ENCODE measurements around the gene FBXO42. TPM values are rescaled to one million over a fixed set of nuclear protein-coding genes. Genes with fewer than 3 reads are reported as not detected.

Gene FBXO42
- total and polyA plus RNA-seq, 2 of the 8 experiments (the other 6 are each of a cell fraction or from before 2014, with no cell fraction given), result 15.1 to 17.0 TPM

DNA sequence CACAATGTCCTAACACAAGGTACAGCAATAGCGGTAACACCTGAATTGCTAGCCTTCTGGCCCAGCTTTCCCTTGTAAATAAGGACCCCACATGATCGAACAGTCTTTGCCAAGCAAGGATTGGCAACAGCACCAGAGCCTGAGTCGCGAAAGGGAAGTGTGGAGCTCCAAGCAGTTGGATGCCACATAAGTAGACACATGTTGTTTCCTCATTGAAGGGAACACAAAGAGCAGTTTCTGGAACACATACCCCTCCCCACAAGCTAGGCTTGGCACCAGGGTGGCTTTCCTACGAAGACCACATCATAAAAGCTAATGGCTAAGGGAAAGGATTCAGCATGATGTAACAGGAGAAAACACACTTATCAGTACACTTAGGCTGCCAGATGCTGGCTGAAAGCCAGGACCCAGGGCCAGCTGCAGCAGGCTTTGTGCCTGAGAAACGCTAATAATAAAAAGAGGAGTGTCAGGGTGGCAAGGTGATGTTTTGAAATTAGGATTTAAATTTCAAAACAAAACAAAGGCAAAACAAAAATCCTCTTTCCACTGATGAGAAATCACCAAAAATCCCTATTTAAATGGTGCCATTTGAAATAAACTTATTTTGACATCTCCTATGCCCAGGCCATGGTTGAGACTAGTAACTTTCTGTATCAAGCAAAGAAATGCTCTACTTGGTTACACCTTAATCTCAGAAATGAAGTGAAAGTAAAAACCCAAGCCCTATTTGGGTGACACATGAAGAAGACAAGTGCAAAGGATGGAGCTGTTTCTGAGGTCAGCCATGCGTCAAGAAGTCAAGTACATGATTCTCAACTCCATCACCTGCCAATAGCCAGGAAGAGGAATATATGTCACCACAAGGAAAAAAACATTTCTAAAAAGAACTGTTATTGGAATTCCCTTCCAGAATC, 103.4 kb downstream of the FBXO42 start:
- DNase-seq (ENCODE audit: low read depth in 1 of 2, low spot score in 2 of 2) (no peak), FAIRE-seq (no peak)
- Histone ChIP-seq H2BK5ac (ENCODE audit: low read depth, low read length) (no peak overlapping the region), H2BK12ac (ENCODE audit: low read depth, low read length) (no peak overlapping the region), H3K9me3 (ENCODE audit: insufficient read depth in 2 of 2, low read depth in 1 of 2, low read length in 1 of 2) (no peaks in the 10 kb centered on the region), H2AFZ (ENCODE audit: low read length) (no peak overlapping the region), H3K23me2 (ENCODE audit: low read depth, low read length) (no peaks in the 10 kb centered on the region), H3K4me1 (replicated peaks in 1 of 4; ENCODE audit: control insufficient read depth in 3 of 4, insufficient read depth in 4 of 4, low read length in 3 of 4) (0 out of 7 replicates have a peak, but pooled peaks cover 0 to 3% (median 0%) of the 10 kb centered on the region in 4 experiments), H3K4me2 (ENCODE audit: insufficient read depth in 1 of 2, low read depth in 2 of 2, low read length in 2 of 2) (no peak overlapping the region), H3K36me3 (ENCODE audit: control insufficient read depth in 2 of 4, insufficient read depth in 4 of 4, low read length in 3 of 4) (peaks cover 2 to 20% (median 14%) of the 10 kb centered on the region in 4 experiments; a peak in 6 of 8 replicates), H4K91ac (replicated peaks; ENCODE audit: insufficient read length, low read length) (no peak overlapping the region), H3K9ac (replicated peaks in 1 of 4; ENCODE audit: extremely low read depth in 1 of 4, low read depth in 3 of 4, low read length in 3 of 4) (no peak overlapping the region), H2AK5ac (ENCODE audit: low read depth, low read length) (no peak overlapping the region), H2BK15ac (ENCODE audit: low read length) (no peak overlapping the region), H3K14ac (ENCODE audit: insufficient read length) (no peak overlapping the region), H2BK20ac (ENCODE audit: low read length) (no peak overlapping the region), H4K20me1 (replicated peaks in 1 of 2; ENCODE audit: control insufficient read depth in 1 of 2, insufficient read depth in 2 of 2, low read length in 2 of 2) (peaks cover 2 to 3% of the 10 kb centered on the region in 2 experiments), H3K4ac (replicated peaks; ENCODE audit: insufficient read length, low read depth, low read length) (no peak overlapping the region), H2BK120ac (replicated peaks; ENCODE audit: low read depth, low read length) (no peak overlapping the region), H4K8ac (ENCODE audit: extremely low read depth, insufficient read depth, low read length) (no peak overlapping the region), H3K4me3 (ENCODE audit: extremely low read depth in 1 of 4, insufficient read depth in 2 of 4, low read depth in 3 of 4, low read length in 4 of 4) (no peak overlapping the region), H4K5ac (ENCODE audit: insufficient read length, low read depth, low read length) (no peak overlapping the region), H3K56ac (replicated peaks; ENCODE audit: insufficient read length, low read depth, low read length) (no peak overlapping the region), H3K27me3 (replicated peaks in 1 of 4; ENCODE audit: control insufficient read depth in 3 of 4, extremely low read depth in 1 of 4, insufficient read depth in 3 of 4, low read length in 3 of 4) (no peaks in the 10 kb centered on the region), H3K79me1 (ENCODE audit: low read depth, low read length) (no peaks in the 10 kb centered on the region), H3K79me2 (ENCODE audit: control insufficient read depth in 1 of 2, insufficient read depth in 2 of 2, low read length in 2 of 2) (no peaks in the 10 kb centered on the region), H3K27ac (ENCODE audit: low read depth, low read length) (no peak overlapping the region), H3K23ac (ENCODE audit: insufficient read length) (no peak overlapping the region), H3K18ac (ENCODE audit: extremely low read depth, low read length) (no peak overlapping the region)
- ChIA-PET CTCF (ENCODE audit: partially characterized antibody) (interaction anchor here (0.6 to 9.0 kb wide), 7 partner anchors 17 to 180 kb away, joined by 3 to 106 read pairs (median 3); partner anchors contain the start of genes CPLANE2 and FAM131C), POLR2A (ENCODE audit: partially characterized antibody) (interaction anchor here (0.9 to 1.1 kb wide), 2 partner anchors 9 to 36 kb away, joined by 3 read pairs; partner anchors contain the start of gene ARHGEF19)
- TF ChIP-seq RFX5 (IDR thresholded peaks at IDR 0.05; ENCODE audit: borderline replicate concordance, low read depth, low read length), result no peak
- 95% methylated on average over 7 of the region's 7 CpGs; no CpG with 5 or more reads in 1 of the 2 experiments for WGBS, 2 experiments (ENCODE audit: extremely low coverage in 1 of 2, insufficient coverage in 1 of 2, insufficient read length in 1 of 2, insufficient replicate concordance in 2 of 2, low coverage in 1 of 2, low lambda C conversion rate in 2 of 2, missing lambda C conversion rate in 1 of 2)
